Measurements from ENCODE around the gene KIF22. TPM values are rescaled to one million over a fixed set of nuclear protein-coding genes. Genes with fewer than 3 reads are reported as not detected.

The KIF22 gene
- total RNA-seq, 1 donor from 2014 or later = 14.3 TPM

DNA sequence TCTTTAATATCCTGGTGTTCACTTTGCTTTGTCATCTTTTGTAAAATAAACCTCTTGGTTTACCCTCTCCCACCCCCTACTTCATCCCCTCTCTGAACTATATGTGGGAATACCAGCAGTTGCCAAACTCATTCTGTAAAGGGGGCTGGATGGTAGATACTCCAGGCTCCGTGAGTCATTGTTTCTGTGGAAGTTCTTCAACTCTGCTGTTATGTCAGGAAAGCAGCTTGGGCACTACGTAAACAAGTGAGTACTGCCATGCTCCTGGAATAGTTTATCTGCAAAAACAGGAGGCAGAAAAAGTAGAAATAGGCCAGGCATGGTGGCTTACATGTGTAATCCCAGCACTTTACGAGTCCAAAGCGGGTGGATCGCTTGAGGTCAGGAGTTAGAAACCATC, 47.3 kb downstream of the KIF22 start:
- no peak overlapping the region for H3K9ac ChIP-seq (ENCODE audit: low read length)
- FAIRE-seq (no peak), DNase-seq (ENCODE audit: low read depth) (no peak)
- no peak overlapping the region for H3K27ac ChIP-seq (ENCODE audit: low read depth, low read length)
- H3K9me3 ChIP-seq (ENCODE audit: insufficient read depth, low read depth, low read length) = no peaks in the 10 kb centered on the region
- H3K27ac Mint-ChIP-seq (ENCODE audit: unreplicated experiment) = no peak overlapping the region
- no peaks in the 10 kb centered on the region for H3K27me3 ChIP-seq (ENCODE audit: insufficient read depth, low read length)
- peaks cover 4% of the 10 kb centered on the region for H3K4me1 Mint-ChIP-seq (ENCODE audit: low read depth, unreplicated experiment)
- H3K4me2 ChIP-seq (ENCODE audit: low read length) = no peak overlapping the region
- H3K79me2 ChIP-seq (ENCODE audit: insufficient read depth, low read length) = no peaks in the 10 kb centered on the region
- H3K4me3 Mint-ChIP-seq (ENCODE audit: unreplicated experiment) = no peak overlapping the region
- H3K4me1 ChIP-seq (ENCODE audit: insufficient read depth, low read length) = no peaks in the 10 kb centered on the region
- H3K9me3 Mint-ChIP-seq (ENCODE audit: unreplicated experiment) = no peaks in the 10 kb centered on the region
- no peak overlapping the region for H2AFZ ChIP-seq (ENCODE audit: low read depth, low read length)
- H4K20me1 ChIP-seq (ENCODE audit: insufficient read depth, low read length) = peaks cover 15% of the 10 kb centered on the region
- H3K36me3 ChIP-seq (ENCODE audit: insufficient read depth, low read length) = peaks cover 29% of the 10 kb centered on the region
- peaks cover 19% of the 10 kb centered on the region for H3K36me3 Mint-ChIP-seq (ENCODE audit: low read depth, unreplicated experiment)
- no peak overlapping the region for H3K4me3 ChIP-seq (ENCODE audit: insufficient read depth, low read depth, low read length)
- TF ChIP-seq, protein P1, sequence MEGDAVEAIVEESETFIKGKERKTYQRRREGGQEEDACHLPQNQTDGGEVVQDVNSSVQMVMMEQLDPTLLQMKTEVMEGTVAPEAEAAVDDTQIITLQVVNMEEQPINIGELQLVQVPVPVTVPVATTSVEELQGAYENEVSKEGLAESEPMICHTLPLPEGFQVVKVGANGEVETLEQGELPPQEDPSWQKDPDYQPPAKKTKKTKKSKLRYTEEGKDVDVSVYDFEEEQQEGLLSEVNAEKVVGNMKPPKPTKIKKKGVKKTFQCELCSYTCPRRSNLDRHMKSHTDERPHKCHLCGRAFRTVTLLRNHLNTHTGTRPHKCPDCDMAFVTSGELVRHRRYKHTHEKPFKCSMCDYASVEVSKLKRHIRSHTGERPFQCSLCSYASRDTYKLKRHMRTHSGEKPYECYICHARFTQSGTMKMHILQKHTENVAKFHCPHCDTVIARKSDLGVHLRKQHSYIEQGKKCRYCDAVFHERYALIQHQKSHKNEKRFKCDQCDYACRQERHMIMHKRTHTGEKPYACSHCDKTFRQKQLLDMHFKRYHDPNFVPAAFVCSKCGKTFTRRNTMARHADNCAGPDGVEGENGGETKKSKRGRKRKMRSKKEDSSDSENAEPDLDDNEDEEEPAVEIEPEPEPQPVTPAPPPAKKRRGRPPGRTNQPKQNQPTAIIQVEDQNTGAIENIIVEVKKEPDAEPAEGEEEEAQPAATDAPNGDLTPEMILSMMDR (IDR thresholded peaks at IDR 0.05; ENCODE audit: insufficient read depth, low read depth, low read length) = no peak
- TF ChIP-seq EZH2 (IDR thresholded peaks at IDR 0.05; ENCODE audit: insufficient read depth, low read length) = no peak
- no peaks in the 10 kb centered on the region for H3K27me3 Mint-ChIP-seq (ENCODE audit: low read depth, unreplicated experiment)

- Histone ChIP-seq H3K4me2 (ENCODE audit: low read length) (no peak overlapping the region), H3K36me3 (ENCODE audit: insufficient read depth, low read length) (peaks cover 23% of the 10 kb centered on the region), H2AFZ (ENCODE audit: low read depth, low read length) (no peak overlapping the region), H3K27me3 (ENCODE audit: insufficient read depth, low read length) (no peaks in the 10 kb centered on the region), H3K27ac (ENCODE audit: low read depth, low read length) (no peak overlapping the region), H3K4me1 (ENCODE audit: insufficient read depth, low read length) (no peaks in the 10 kb centered on the region), H3K4me3 (ENCODE audit: insufficient read depth, low read depth, low read length) (no peak overlapping the region), H3K9me3 (ENCODE audit: insufficient read depth, low read depth, low read length) (no peaks in the 10 kb centered on the region), H4K20me1 (ENCODE audit: insufficient read depth, low read length) (peaks cover 8% of the 10 kb centered on the region), H3K9ac (ENCODE audit: low read length) (no peak overlapping the region), H3K79me2 (ENCODE audit: insufficient read depth, low read length) (no peaks in the 10 kb centered on the region)
- no peaks in the 10 kb centered on the region for H3K9me3 Mint-ChIP-seq (ENCODE audit: unreplicated experiment)
- no peak for FAIRE-seq
- no peak overlapping the region for H3K4me3 Mint-ChIP-seq (ENCODE audit: unreplicated experiment)
- TF ChIP-seq EZH2 (IDR thresholded peaks at IDR 0.05; ENCODE audit: insufficient read depth, low read length) = no peak
- TF ChIP-seq, protein P1 (IDR thresholded peaks at IDR 0.05; ENCODE audit: insufficient read depth, low read depth, low read length) = no peak
- peaks cover 4% of the 10 kb centered on the region for H3K4me1 Mint-ChIP-seq (ENCODE audit: low read depth, unreplicated experiment)
- H3K27ac Mint-ChIP-seq (ENCODE audit: unreplicated experiment) = no peak overlapping the region
- DNase-seq (ENCODE audit: low read depth) = no peak
- H3K27me3 Mint-ChIP-seq (ENCODE audit: low read depth, unreplicated experiment) = peaks cover 1% of the 10 kb centered on the region
- peaks cover 18% of the 10 kb centered on the region for H3K36me3 Mint-ChIP-seq (ENCODE audit: low read depth, unreplicated experiment)
Observed at GRCh38 chr16:29839822-29840221, 49.3 kb downstream of the KIF22 start.

DNA sequence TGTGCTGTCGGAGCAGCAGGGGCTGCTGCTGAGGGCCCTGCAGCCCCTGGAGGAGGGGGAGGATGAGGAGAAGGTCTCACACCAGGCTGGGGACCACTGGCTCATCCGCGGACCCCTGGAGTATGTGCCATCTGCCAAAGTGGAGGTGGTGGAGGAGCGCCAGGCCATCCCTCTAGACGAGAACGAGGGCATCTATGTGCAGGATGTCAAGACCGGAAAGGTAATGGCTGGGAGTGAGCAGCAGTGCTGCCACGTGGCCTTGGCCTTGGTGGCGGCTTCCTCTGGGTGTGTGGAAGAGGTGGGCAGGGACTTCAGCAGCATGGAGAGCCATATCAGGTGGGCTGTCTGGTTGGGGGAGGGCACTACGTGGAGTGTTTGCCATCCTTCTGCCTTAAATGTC, 49.7 kb downstream of the KIF22 start:
- Histone ChIP-seq H3K9ac (ENCODE audit: low read length) (no peak overlapping the region), H3K27me3 (ENCODE audit: insufficient read depth, low read length) (no peaks in the 10 kb centered on the region), H3K4me2 (ENCODE audit: low read length) (no peak overlapping the region), H3K4me3 (ENCODE audit: insufficient read depth, low read depth, low read length) (no peak overlapping the region), H3K27ac (ENCODE audit: low read depth, low read length) (no peak overlapping the region), H3K36me3 (ENCODE audit: insufficient read depth, low read length) (peaks cover 23% of the 10 kb centered on the region), H3K79me2 (ENCODE audit: insufficient read depth, low read length) (no peaks in the 10 kb centered on the region), H2AFZ (ENCODE audit: low read depth, low read length) (no peak overlapping the region), H3K4me1 (ENCODE audit: insufficient read depth, low read length) (no peaks in the 10 kb centered on the region), H3K9me3 (ENCODE audit: insufficient read depth, low read depth, low read length) (no peaks in the 10 kb centered on the region), H4K20me1 (ENCODE audit: insufficient read depth, low read length) (peaks cover 8% of the 10 kb centered on the region)
- Mint-ChIP-seq H3K27ac (ENCODE audit: unreplicated experiment) (no peak overlapping the region), H3K9me3 (ENCODE audit: unreplicated experiment) (no peaks in the 10 kb centered on the region), H3K4me3 (ENCODE audit: unreplicated experiment) (no peak overlapping the region), H3K36me3 (ENCODE audit: low read depth, unreplicated experiment) (peaks cover 18% of the 10 kb centered on the region), H3K27me3 (ENCODE audit: low read depth, unreplicated experiment) (peaks cover 1% of the 10 kb centered on the region), H3K4me1 (ENCODE audit: low read depth, unreplicated experiment) (peaks cover 4% of the 10 kb centered on the region)
- no peak for DNase-seq (ENCODE audit: low read depth)
- TF ChIP-seq, protein P1 (IDR thresholded peaks at IDR 0.05; ENCODE audit: insufficient read depth, low read depth, low read length) = no peak
- no peak for TF ChIP-seq EZH2 (IDR thresholded peaks at IDR 0.05; ENCODE audit: insufficient read depth, low read length)
- no peak for FAIRE-seq

Measured in astrocyte (in vitro differentiated cells and primary cell).